Cardiac muscle cell (in vitro differentiated cells and primary cell): ENCODE results near the gene PCDHGB4. TPM values are rescaled to one million over a fixed set of nuclear protein-coding genes. Genes with fewer than 3 reads are reported as not detected.

ENCODE experiments used
- DNase-seq, 2 donors: peaks; one replicate each; pipeline versions ENCODE4 v3.0.0 to v3.0.0-alpha.2; 2010 to 2017; ENCODE audit warnings: low read depth in 1 of 2, low spot score in 1 of 2
- H3K27ac ChIP-seq: fragments of 200-600 bp; sonication (generic); 2 replicates; pipeline ENCODE4 v1.5.1; 2016
- H3K27me3 ChIP-seq: fragments of 200-600 bp; sonication (generic); 2 replicates; pipeline ENCODE4 v1.6.0; 2016; ENCODE audit warnings: control low read depth
- H3K36me3 ChIP-seq: fragments of 200-600 bp; sonication (generic); 2 replicates; pipeline ENCODE4 v1.5.1; 2016; ENCODE audit warnings: control low read depth
- H3K4me1 ChIP-seq: fragments of 200-600 bp; sonication (generic); 2 replicates; pipeline ENCODE4 v1.8.1; 2017; ENCODE audit warnings: low read depth, mild to moderate bottlenecking, mixed run types
- H3K4me3 ChIP-seq: fragments of 200-600 bp; sonication (generic); 2 replicates; pipeline ENCODE4 v1.5.1; 2016; ENCODE audit warnings: mild to moderate bottlenecking
- H3K9me3 ChIP-seq: fragments of 200-600 bp; sonication (generic); 2 replicates; pipeline ENCODE4 v1.5.1; 2017; ENCODE audit warnings: low read depth, mild to moderate bottlenecking, control low read depth
- CTCF ChIP-seq: IDR thresholded peaks from 2 replicates; pipeline ENCODE4 v1.5.1; 2012; ENCODE audit warnings: low read depth, mild to moderate bottlenecking, low read length
- polyA plus RNA-seq: library from polyadenylated mRNA; unstranded; fragments of >200 nt; fragmentation: Nextera tagmentation; extraction: Ambion mirVana; gene quantifications from 2 replicates; pipeline ENCODE4 v1.2.1, GENCODE V29; 2016
- total RNA-seq: library from RNA; depleted of rRNA; stranded (reverse); fragments of >200 nt; gene quantifications from 2 replicates; pipeline ENCODE4 v1.2.3, GENCODE V29; 2016

The PCDHGB4 gene
- total and polyA plus RNA-seq, 2 experiments from 2014 or later: 12.5 to 17.4 TPM

- H3K36me3 ChIP-seq: no peaks in the 10 kb centered on the region
- no peaks in the 10 kb centered on the region for H3K9me3 ChIP-seq
- H3K4me1 ChIP-seq: no peaks in the 10 kb centered on the region
- no peak for DNase-seq
- H3K4me3 ChIP-seq: no peak overlapping the region
- no peaks in the 10 kb centered on the region for H3K27me3 ChIP-seq
- no peak for TF ChIP-seq CTCF
- no peak overlapping the region for H3K27ac ChIP-seq
These were observed 4.2 kb upstream of the PCDHGB4 start for GRCh38 chr5:141383345-141383744.

- H3K27me3 ChIP-seq: no peaks in the 10 kb centered on the region
- H3K4me3 ChIP-seq: no peak overlapping the region
- H3K36me3 ChIP-seq: no peaks in the 10 kb centered on the region
- H3K4me1 ChIP-seq: no peaks in the 10 kb centered on the region
- no peak for DNase-seq
- H3K9me3 ChIP-seq: no peaks in the 10 kb centered on the region
- no peak overlapping the region for H3K27ac ChIP-seq
- no peak for TF ChIP-seq CTCF
These were observed 2.8 kb upstream of the PCDHGB4 start for GRCh38 chr5:141384471-141385267.

- no peak for DNase-seq
These were observed 1.2 kb downstream of the PCDHGB4 start for GRCh38 chr5:141388661-141389060.

GRCh38 chr5:141389153-141390042 is 1.9 kb downstream of the PCDHGB4 start:
- TF ChIP-seq CTCF: no peak
- no peak for DNase-seq
- Histone ChIP-seq H3K4me1 (no peaks in the 10 kb centered on the region), H3K4me3 (no peak overlapping the region), H3K27me3 (no peaks in the 10 kb centered on the region), H3K27ac (no peak overlapping the region), H3K9me3 (peaks cover 7% of the 10 kb centered on the region), H3K36me3 (no peaks in the 10 kb centered on the region)

More at GRCh38 chr5:141388661-141389060, 1.2 kb downstream of the PCDHGB4 start:
- Histone ChIP-seq H3K27ac (no peak overlapping the region), H3K4me3 (no peak overlapping the region), H3K27me3 (no peaks in the 10 kb centered on the region), H3K9me3 (peaks cover 7% of the 10 kb centered on the region), H3K36me3 (no peaks in the 10 kb centered on the region), H3K4me1 (no peaks in the 10 kb centered on the region)
- TF ChIP-seq CTCF: no peak

- Histone ChIP-seq H3K4me1 (no peaks in the 10 kb centered on the region), H3K4me3 (no peak within 1 kb of the TSS), H3K9me3 (peaks cover 7% of the 10 kb centered on the region), H3K27me3 (no peaks in the 10 kb centered on the region), H3K27ac (no peak within 1 kb of the TSS), H3K36me3 (no peaks in the 10 kb centered on the region)
- DNase-seq: no peak
- TF ChIP-seq CTCF: no peak
These were observed 5.1 kb downstream of the PCDHGB4 start, which contains the start of gene PCDHGA8 for GRCh38 chr5:141392429-141393198. PCDHGA8 (plus strand) TSS chr5:141392633; CDS start chr5:141392814, 181 bp downstream.
